ENCODE measurements around the gene ITGAD. TPM values are rescaled to one million over a fixed set of nuclear protein-coding genes. Genes with fewer than 3 reads are reported as not detected.

The ITGAD gene
- polyA plus RNA-seq, 3 donors = 0.04 TPM; not detected in 2

GRCh38 chr16:31452631-31453106 lies 59.5 kb downstream of the ITGAD start:
- Histone ChIP-seq H3K9ac (ENCODE audit: insufficient read depth, low read length, poor library complexity, severe bottlenecking) (no peak overlapping the region), H3K27ac (ENCODE audit: low read depth in 1 of 2, low read length in 2 of 2) (no peak overlapping the region), H3K4me2 (replicated peaks; ENCODE audit: extremely low read depth, low read length, poor library complexity, severe bottlenecking) (no peak overlapping the region), H3K36me3 (replicated peaks in 1 of 2; ENCODE audit: control insufficient read depth in 1 of 2, insufficient read depth in 2 of 2, low read length in 2 of 2) (no peaks in the 10 kb centered on the region), H3K9me3 (replicated peaks in 1 of 2; ENCODE audit: control insufficient read depth in 1 of 2, insufficient read depth in 1 of 2, low read length in 2 of 2) (no peaks in the 10 kb centered on the region), H3K27me3 (ENCODE audit: control insufficient read depth in 2 of 2, insufficient read depth in 2 of 2, low read length in 2 of 2) (no peaks in the 10 kb centered on the region), H3K79me2 (ENCODE audit: insufficient read depth, low read length) (peaks cover 28% of the 10 kb centered on the region), H2AFZ (ENCODE audit: insufficient read depth, low read depth, low read length, poor library complexity, severe bottlenecking) (no peak overlapping the region), H3K4me1 (ENCODE audit: control insufficient read depth in 1 of 2, insufficient read depth in 2 of 2, low read length in 2 of 2) (peaks cover 44 to 46% of the 10 kb centered on the region in 2 donors), H4K20me1 (ENCODE audit: insufficient read depth, low read length) (peaks cover 32% of the 10 kb centered on the region), H3K4me3 (replicated peaks in 1 of 3; ENCODE audit: low read depth in 2 of 3, low read length in 3 of 3) (no peak overlapping the region)
- H3K27me3 Mint-ChIP-seq (ENCODE audit: low read depth in 3 of 3) = peaks cover 0 to 5% (median 3%) of the 10 kb centered on the region in 3 donors
- peak overlapping the region in 2 of 7 donors; percentile 55 to 85 for H3K27ac Mint-ChIP-seq
- H3K4me3 Mint-ChIP-seq = no peak overlapping the region
- peaks cover 52% of the 10 kb centered on the region for H3K4me1 Mint-ChIP-seq
- 100% methylated on average over 1 of the region's 3 CpGs for WGBS (ENCODE audit: insufficient coverage)
- intact Hi-C loops (cut with micrococcal nuclease) = no loop called here
- no peak for TF ChIP-seq CTCF (IDR thresholded peaks at IDR 0.05)
- DNase-seq = no peak
- peaks cover 0 to 3% (median 0%) of the 10 kb centered on the region in 7 donors for H3K9me3 Mint-ChIP-seq
- peaks cover 5 to 10% of the 10 kb centered on the region in 2 donors for H3K36me3 Mint-ChIP-seq

GRCh38 chr16:31453255-31454204 lies 60.4 kb downstream of the ITGAD start:
- WGBS (ENCODE audit: insufficient coverage) = 80% methylated on average over 11 of the region's 20 CpGs
- H3K27me3 ChIP-seq (ENCODE audit: control insufficient read depth in 2 of 2, insufficient read depth in 2 of 2, low read length in 2 of 2) = no peaks in the 10 kb centered on the region
- no peak overlapping the region for H3K9ac ChIP-seq (ENCODE audit: insufficient read depth, low read length, poor library complexity, severe bottlenecking)
- H3K9me3 ChIP-seq (replicated peaks in 1 of 2; ENCODE audit: control insufficient read depth in 1 of 2, insufficient read depth in 1 of 2, low read length in 2 of 2) = no peaks in the 10 kb centered on the region
- H3K4me3 ChIP-seq (replicated peaks in 1 of 3; ENCODE audit: low read depth in 2 of 3, low read length in 3 of 3) = peak overlapping the region in 1 of 3 experiments; percentile 29
- H3K4me1 Mint-ChIP-seq = peaks cover 58% of the 10 kb centered on the region
- H3K36me3 ChIP-seq (replicated peaks in 1 of 2; ENCODE audit: control insufficient read depth in 1 of 2, insufficient read depth in 2 of 2, low read length in 2 of 2) = no peaks in the 10 kb centered on the region
- peaks cover 0 to 3% (median 0%) of the 10 kb centered on the region in 7 donors for H3K9me3 Mint-ChIP-seq
- peak overlapping the region; percentile 68 to 70 for H3K27ac ChIP-seq (ENCODE audit: low read depth in 1 of 2, low read length in 2 of 2)
- DNase-seq = peak; percentile 75 to 96 (median 88)
- intact Hi-C loops (cut with micrococcal nuclease) = no loop called here
- H3K36me3 Mint-ChIP-seq = peaks cover 5 to 10% of the 10 kb centered on the region in 2 donors
- H2AFZ ChIP-seq (ENCODE audit: insufficient read depth, low read depth, low read length, poor library complexity, severe bottlenecking) = no peak overlapping the region
- H3K4me2 ChIP-seq (replicated peaks; ENCODE audit: extremely low read depth, low read length, poor library complexity, severe bottlenecking) = peak overlapping the region; percentile 38
- H3K27ac Mint-ChIP-seq = peak overlapping the region; percentile 55 to 92 (median 85)
- H3K4me1 ChIP-seq (ENCODE audit: control insufficient read depth in 1 of 2, insufficient read depth in 2 of 2, low read length in 2 of 2) = peaks cover 53 to 55% of the 10 kb centered on the region in 2 donors
- peaks cover 0 to 5% (median 5%) of the 10 kb centered on the region in 3 donors for H3K27me3 Mint-ChIP-seq (ENCODE audit: low read depth in 3 of 3)
- H3K4me3 Mint-ChIP-seq = peak overlapping the region; percentile 49 to 61
- peaks cover 36% of the 10 kb centered on the region for H4K20me1 ChIP-seq (ENCODE audit: insufficient read depth, low read length)
- H3K79me2 ChIP-seq (ENCODE audit: insufficient read depth, low read length) = peaks cover 37% of the 10 kb centered on the region
- no peak for TF ChIP-seq CTCF (IDR thresholded peaks at IDR 0.05)

Data from CD14-positive monocyte (primary cell).